ENCODE measurements around the gene NDUFA8.

The NDUFA8 gene

GRCh38 chr9:122183501-122183900 is 23.9 kb upstream of the NDUFA8 start:
- DNase-seq: no peak

DNA sequence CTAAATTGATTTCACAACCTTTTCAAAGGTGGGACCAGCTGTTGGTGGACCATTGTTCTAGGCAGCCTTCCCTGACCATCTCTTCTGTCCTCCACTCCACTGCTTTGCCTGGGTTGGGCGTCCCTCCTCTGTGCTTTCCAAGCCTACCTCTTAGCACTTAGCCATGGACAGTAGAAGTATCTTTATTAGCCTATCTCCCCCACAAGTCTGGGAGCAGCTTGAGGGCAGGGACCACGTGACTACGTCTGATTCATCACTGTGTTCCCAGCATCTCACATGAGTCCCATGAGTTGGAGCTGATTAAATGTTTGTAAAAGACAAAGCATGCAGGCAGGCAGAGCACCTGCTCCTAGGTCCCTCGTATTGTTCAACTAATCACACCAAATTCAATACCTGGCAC is 21.1 kb upstream of the NDUFA8 start:
- no peak for DNase-seq

DNA sequence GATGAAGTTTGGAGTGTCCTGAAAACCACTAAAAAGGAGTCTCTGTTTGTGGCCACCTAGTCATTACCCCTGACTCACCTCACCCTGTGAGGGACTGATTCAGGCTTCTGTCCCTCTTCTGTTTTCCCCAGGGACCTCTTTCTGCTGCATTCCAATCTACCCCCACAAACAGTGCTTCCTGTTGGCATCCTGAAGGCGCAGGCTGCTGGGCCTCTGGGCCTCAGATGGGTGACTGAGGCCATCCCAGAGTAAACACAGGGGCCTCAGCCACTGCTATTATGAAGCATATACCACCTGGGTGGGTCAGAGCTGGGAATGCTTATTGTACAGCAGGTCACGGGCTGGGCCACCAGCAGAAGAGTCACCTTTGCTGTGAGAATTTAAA is 20.1 kb upstream of the NDUFA8 start:
- no peak for DNase-seq

DNA sequence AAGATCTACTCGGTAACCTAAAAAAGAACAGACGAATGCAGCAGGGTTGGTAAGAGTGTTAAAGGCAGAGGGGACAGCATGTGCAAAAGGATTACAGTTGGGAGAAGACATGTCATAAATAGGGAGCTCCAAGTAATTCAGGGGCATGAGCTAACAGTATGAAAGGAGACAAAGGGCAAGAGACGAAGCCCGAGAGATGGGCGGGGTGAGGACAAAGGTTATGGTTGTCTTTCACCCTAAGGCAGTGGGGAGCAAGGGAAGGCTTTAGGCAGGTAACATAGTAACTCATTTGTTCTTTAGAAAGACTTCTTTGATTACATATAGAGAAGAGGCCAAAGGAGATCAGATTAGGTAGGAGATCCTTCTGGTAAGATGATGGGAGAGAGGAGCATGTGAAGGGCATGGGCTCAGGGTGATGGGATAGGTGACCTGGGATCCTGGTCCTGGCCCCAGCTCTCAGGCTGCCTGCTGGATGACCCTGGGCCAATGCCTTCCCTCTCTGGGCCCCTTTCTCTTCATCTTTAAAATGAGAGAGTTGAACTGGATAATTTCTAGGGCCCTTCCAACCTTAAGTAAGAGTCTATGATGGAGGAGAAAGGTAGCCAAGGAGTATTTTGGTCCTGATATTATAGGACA is 19.6 kb upstream of the NDUFA8 start:
- DNase-seq: no peak

GRCh38 chr9:122176916-122177315 is 17.3 kb upstream of the NDUFA8 start:
- no peak for DNase-seq

GRCh38 chr9:122173670-122174069 is 14.1 kb upstream of the NDUFA8 start:
- no peak for DNase-seq

- DNase-seq: no peak
Measured at GRCh38 chr9:122172131-122172530, 12.6 kb upstream of the NDUFA8 start.

GRCh38 chr9:122168356-122168755 is 8.8 kb upstream of the NDUFA8 start:
- DNase-seq: no peak

DNA sequence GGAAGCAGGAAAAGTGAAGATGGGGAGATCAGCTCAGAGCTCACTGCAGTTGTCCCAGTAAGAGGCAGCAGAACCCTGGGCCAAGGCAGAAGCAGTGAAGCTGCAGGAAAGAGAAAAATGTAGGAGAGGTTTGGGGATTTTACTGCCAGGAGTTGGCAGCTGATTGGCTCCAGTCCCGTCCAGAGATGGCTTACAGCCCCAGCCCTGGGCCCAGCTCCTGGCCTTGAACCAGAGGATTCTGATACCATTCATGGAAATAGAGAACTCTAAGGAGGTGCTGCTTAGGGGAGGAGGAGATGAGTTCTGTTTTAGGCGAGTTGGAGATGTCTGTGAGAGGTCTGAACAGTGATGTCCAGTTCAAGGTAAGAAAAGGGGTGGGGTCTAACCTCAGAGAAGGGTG is 4.7 kb upstream of the NDUFA8 start:
- DNase-seq: no peak

DNA sequence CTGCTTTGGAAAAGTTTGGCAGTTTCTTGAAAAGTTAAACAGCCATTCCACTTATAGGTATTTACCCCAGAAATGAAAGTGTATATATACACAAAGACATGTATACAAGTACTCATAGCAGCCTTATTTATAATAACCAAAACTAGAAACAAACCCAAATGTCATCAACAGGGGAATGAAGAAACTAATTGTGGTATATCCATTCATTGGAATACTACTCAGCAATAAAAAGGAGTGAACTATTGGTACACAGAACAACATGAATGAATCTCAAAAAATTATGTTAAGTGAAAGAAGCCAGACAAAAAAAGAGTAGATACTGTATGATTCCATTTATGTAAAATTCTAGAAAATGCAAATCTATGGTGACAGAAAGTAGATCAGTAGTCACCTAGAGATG is 2.8 kb upstream of the NDUFA8 start:
- DNase-seq: no peak

- no peak for DNase-seq
Measured at GRCh38 chr9:122159925-122160246, 307 bp upstream of the NDUFA8 start.

DNA sequence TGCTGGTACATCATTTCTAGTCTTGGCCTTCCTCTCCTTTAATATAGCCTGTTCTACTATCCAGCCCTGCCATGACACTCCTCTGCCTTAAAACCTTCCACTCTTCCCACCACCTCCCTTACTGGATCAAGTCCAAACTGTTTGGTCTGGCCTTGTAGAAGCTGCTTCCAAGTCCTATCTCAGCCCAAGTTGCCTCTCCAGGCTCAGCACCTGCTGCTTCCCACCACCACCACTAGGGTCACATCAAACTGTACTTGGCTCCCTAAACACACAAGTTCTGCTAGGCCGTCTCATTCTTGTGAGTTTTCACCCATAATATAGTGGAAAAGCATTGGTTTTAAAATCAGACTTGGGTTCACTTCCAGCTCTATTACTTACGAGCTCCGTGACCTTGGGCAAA is 1.4 kb downstream of the NDUFA8 start:
- no peak for DNase-seq

GRCh38 chr9:122155796-122156195 is 3.8 kb downstream of the NDUFA8 start:
- no peak for DNase-seq

- DNase-seq: no peak
Measured at GRCh38 chr9:122151267-122151828, 8.2 kb downstream of the NDUFA8 start.

GRCh38 chr9:122145592-122145863 is 14.1 kb downstream of the NDUFA8 start:
- no peak for DNase-seq

GRCh38 chr9:122144836-122145591 is 14.6 kb downstream of the NDUFA8 start:
- DNase-seq: no peak

GRCh38 chr9:122143876-122144405 is 15.6 kb downstream of the NDUFA8 start:
- DNase-seq: no peak

DNA sequence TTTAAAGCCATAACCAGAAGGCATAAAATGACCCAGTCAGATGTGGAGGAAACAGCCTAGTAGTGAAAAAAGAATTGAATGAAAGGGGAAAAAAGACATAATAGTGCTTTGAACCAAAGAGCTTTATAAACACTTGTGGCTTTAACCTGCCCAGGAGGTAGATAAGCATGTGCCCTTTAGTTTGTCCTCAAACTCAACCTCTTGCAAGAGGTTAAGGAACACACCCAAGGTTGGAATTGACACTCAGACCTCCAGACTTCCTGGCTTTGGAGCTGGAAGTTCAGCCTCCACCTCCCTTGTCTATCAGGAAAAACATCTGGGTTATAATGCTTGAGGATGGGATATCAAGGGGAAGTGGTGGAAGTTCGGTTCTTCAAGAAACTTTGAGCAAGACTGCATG is 16.3 kb downstream of the NDUFA8 start:
- no peak for DNase-seq

- DNase-seq: no peak
Measured at GRCh38 chr9:122141671-122142070, 17.9 kb downstream of the NDUFA8 start.

DNA sequence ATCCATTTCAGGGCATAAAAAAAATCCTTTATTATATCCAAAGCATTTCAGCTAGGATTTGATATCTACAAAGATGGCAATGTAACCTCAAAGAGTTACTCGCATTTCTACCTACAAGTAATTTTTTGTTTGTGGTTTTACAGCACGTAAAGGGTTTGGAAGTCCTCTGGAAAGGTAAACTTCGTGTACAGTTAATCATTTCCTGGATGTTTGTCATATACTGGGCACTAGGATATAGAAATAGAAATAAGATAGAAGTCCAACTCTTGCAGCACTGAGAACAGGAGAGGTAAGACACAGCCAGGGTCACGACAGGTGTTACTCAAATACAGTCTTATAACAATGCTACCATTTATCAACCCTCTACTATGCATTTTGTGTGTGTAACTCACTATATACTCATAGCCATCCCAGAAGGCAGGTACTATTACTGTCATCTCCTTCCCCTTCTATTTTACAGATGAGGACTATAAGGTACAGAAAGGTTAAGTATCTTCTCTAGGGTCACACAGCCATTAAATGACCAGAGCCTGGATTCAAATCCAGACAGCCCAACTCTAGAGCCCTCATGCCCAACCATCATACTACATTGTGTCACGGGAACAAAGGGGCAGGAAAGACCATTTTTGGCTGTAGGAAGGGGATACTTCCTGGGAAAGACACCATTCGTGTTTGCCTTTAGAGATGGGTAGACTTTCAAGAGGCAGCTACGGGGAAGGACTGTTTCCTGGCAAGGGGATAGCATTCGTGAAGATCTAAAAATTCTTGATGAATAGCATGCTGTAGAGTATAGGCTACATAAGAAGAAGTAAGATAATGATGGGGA is 19.0 kb downstream of the NDUFA8 start:
- no peak for DNase-seq

- no peak for DNase-seq
Measured at GRCh38 chr9:122138560-122139268, 20.9 kb downstream of the NDUFA8 start.

DNA sequence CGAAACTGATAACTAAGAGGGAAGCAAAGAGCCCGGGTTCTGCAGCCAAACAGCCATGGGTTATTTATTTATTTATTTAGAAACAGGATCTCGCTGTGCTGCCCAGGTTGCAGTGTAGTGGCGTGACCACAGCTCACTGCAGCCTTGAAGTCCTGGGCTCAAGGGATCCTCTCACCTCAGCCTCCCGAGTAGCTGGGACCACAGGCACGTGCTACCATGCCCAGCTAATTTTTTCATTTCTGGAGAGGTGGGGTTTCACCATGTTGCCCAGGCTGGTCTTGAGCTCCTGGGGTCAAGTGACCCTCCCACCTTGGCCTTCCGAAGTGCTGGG is 24.1 kb downstream of the NDUFA8 start:
- DNase-seq: no peak

DNA sequence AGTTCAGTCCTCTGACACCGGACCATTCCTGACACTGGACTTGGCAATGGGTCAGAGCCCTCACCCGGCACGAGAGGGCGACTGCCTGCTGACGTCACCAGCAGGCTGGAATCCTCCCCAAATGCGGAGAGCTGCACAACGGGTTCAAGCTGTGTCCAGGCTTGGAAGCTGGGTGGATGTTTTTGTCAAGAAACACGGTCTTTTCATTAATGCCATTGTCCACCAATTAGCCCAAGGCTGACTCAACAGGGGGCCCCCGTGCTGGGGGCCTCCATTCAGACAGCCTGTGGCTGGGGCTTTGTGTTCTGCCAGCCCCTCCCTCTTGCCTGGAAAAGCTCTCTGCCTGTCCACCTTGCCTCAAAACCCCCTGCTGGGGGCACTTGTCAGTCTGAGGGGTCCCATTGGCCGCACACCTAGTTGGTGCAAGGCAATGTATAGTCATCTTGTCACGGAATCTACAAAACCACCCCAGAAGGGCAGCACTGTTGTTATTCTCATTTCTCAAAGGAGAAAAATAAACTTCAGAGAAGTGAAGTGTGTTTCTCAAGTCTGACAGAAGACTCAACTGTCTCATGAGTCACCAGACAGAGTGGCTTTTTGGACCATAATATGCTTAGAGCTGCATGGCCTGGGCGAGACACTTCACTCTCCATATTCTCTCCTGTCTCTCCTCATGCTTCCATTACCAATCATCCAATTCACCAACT is 24.6 kb downstream of the NDUFA8 start:
- DNase-seq: no peak
